ENCODE data around the gene RAB3GAP2. TPM values are rescaled to one million over a fixed set of nuclear protein-coding genes. Genes with fewer than 3 reads are reported as not detected.

RAB3GAP2 gene
- polyA plus RNA-seq, 1 experiment: 43.6 TPM

GRCh38 chr1:220157738-220158137, 114.5 kb downstream of the RAB3GAP2 start:
- H3K4me3 ChIP-seq (ENCODE audit: low read depth, low read length): no peak overlapping the region
- DNase-seq (ENCODE audit: low read depth, low spot score): no peak
- POLR2A ChIA-PET: no interaction called here
- H3K27ac ChIP-seq (ENCODE audit: low read depth, low read length): no peak overlapping the region
- TF ChIP-seq, protein P1, sequence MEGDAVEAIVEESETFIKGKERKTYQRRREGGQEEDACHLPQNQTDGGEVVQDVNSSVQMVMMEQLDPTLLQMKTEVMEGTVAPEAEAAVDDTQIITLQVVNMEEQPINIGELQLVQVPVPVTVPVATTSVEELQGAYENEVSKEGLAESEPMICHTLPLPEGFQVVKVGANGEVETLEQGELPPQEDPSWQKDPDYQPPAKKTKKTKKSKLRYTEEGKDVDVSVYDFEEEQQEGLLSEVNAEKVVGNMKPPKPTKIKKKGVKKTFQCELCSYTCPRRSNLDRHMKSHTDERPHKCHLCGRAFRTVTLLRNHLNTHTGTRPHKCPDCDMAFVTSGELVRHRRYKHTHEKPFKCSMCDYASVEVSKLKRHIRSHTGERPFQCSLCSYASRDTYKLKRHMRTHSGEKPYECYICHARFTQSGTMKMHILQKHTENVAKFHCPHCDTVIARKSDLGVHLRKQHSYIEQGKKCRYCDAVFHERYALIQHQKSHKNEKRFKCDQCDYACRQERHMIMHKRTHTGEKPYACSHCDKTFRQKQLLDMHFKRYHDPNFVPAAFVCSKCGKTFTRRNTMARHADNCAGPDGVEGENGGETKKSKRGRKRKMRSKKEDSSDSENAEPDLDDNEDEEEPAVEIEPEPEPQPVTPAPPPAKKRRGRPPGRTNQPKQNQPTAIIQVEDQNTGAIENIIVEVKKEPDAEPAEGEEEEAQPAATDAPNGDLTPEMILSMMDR (IDR thresholded peaks at IDR 0.05; ENCODE audit: low read depth, low read length): no peak
- H3K9me3 ChIP-seq (ENCODE audit: control insufficient read depth, insufficient read depth, low read length): no peaks in the 10 kb centered on the region
- H3K27me3 ChIP-seq (ENCODE audit: control insufficient read depth, insufficient read depth, low read length): no peaks in the 10 kb centered on the region
- CTCF ChIA-PET: no interaction called here

DNA sequence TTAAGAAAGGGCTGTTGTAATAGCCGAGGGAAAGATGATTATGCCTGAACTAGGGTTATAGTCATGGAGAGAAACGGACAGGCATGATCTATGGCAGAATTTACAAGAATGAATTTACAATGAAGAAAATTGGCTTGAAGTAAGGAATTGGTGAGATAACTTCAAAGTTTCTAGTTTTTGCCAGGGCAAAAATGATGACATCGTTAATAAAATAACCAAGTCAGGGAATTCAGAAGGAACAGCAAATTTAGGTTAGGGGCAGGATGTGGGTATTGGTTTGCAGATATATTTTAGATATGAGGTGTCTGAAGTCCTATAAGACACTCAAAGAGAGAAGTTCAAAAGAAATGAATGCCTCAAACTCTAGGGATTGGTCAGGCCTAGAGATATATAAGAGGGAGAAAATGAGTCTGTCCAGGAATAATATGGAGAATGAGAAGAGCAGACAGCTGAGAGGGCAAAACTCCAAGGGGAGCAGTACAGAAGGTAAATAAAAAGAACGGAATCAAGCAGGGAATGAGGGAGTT, 115.6 kb downstream of the RAB3GAP2 start:
- Histone ChIP-seq H3K4me3 (ENCODE audit: low read depth, low read length) (no peak overlapping the region), H3K27ac (ENCODE audit: low read depth, low read length) (no peak overlapping the region), H3K9me3 (ENCODE audit: control insufficient read depth, insufficient read depth, low read length) (no peaks in the 10 kb centered on the region), H3K27me3 (ENCODE audit: control insufficient read depth, insufficient read depth, low read length) (no peaks in the 10 kb centered on the region)
- TF ChIP-seq, protein P1 (IDR thresholded peaks at IDR 0.05; ENCODE audit: low read depth, low read length): no peak
- CTCF ChIA-PET: interaction anchor here (1.5 kb wide), 1 partner anchor 33 kb away, joined by 3 read pairs; no protein-coding TSS in a partner anchor
- DNase-seq (ENCODE audit: low read depth, low spot score): no peak
- POLR2A ChIA-PET: no interaction called here

GRCh38 chr1:220153147-220153546, 119.1 kb downstream of the RAB3GAP2 start:
- TF ChIP-seq, protein P1 (IDR thresholded peaks at IDR 0.05; ENCODE audit: low read depth, low read length): no peak
- Histone ChIP-seq H3K27ac (ENCODE audit: low read depth, low read length) (no peak overlapping the region), H3K4me3 (ENCODE audit: low read depth, low read length) (no peak overlapping the region), H3K27me3 (ENCODE audit: control insufficient read depth, insufficient read depth, low read length) (no peaks in the 10 kb centered on the region), H3K9me3 (ENCODE audit: control insufficient read depth, insufficient read depth, low read length) (no peaks in the 10 kb centered on the region)
- CTCF ChIA-PET: no interaction called here
- DNase-seq (ENCODE audit: low read depth, low spot score): no peak
- POLR2A ChIA-PET: no interaction called here

- ChIA-PET CTCF (no interaction called here), POLR2A (no interaction called here)
- Histone ChIP-seq H3K27ac (ENCODE audit: low read depth, low read length) (no peak overlapping the region), H3K4me3 (ENCODE audit: low read depth, low read length) (no peak overlapping the region), H3K9me3 (ENCODE audit: control insufficient read depth, insufficient read depth, low read length) (no peaks in the 10 kb centered on the region), H3K27me3 (ENCODE audit: control insufficient read depth, insufficient read depth, low read length) (no peaks in the 10 kb centered on the region)
- DNase-seq (ENCODE audit: low read depth, low spot score): no peak
- TF ChIP-seq, protein P1 (IDR thresholded peaks at IDR 0.05; ENCODE audit: low read depth, low read length): no peak
Measured at GRCh38 chr1:220151454-220151853, 120.8 kb downstream of the RAB3GAP2 start.

- Histone ChIP-seq H3K9me3 (ENCODE audit: control insufficient read depth, insufficient read depth, low read length) (no peaks in the 10 kb centered on the region), H3K4me3 (ENCODE audit: low read depth, low read length) (no peak overlapping the region), H3K27ac (ENCODE audit: low read depth, low read length) (no peak overlapping the region), H3K27me3 (ENCODE audit: control insufficient read depth, insufficient read depth, low read length) (no peaks in the 10 kb centered on the region)
- TF ChIP-seq, protein P1 (IDR thresholded peaks at IDR 0.05; ENCODE audit: low read depth, low read length): no peak
- ChIA-PET CTCF (interaction anchor here (0.5 to 1.4 kb wide), 3 partner anchors 9 to 1054 kb away, joined by 3 to 4 read pairs (median 4); no protein-coding TSS in a partner anchor), POLR2A (no interaction called here)
- no peak for DNase-seq (ENCODE audit: low read depth, low spot score)
Measured at GRCh38 chr1:220149742-220150141, 122.5 kb downstream of the RAB3GAP2 start.
